22Rv1 (cell line): ENCODE data around the gene IL15.

Experiments
- ZFX ChIP-seq: fragments of 450-650 bp; IDR thresholded peaks from 2 replicates; pipeline ENCODE4 v1.6.1; 2017; ENCODE audit warnings: antibody characterized with exemption, borderline replicate concordance
- TF ChIP-seq, protein P1 (sequence below): fragments of 450-650 bp; IDR thresholded peaks from 2 replicates; pipeline ENCODE4 v1.5.1; 2017; ENCODE audit warnings: mild to moderate bottlenecking

GRCh38 chr4:141675384-141675783 lies 39.0 kb downstream of the IL15 start:
- TF ChIP-seq, protein P1, sequence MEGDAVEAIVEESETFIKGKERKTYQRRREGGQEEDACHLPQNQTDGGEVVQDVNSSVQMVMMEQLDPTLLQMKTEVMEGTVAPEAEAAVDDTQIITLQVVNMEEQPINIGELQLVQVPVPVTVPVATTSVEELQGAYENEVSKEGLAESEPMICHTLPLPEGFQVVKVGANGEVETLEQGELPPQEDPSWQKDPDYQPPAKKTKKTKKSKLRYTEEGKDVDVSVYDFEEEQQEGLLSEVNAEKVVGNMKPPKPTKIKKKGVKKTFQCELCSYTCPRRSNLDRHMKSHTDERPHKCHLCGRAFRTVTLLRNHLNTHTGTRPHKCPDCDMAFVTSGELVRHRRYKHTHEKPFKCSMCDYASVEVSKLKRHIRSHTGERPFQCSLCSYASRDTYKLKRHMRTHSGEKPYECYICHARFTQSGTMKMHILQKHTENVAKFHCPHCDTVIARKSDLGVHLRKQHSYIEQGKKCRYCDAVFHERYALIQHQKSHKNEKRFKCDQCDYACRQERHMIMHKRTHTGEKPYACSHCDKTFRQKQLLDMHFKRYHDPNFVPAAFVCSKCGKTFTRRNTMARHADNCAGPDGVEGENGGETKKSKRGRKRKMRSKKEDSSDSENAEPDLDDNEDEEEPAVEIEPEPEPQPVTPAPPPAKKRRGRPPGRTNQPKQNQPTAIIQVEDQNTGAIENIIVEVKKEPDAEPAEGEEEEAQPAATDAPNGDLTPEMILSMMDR: no peak
- no peak for TF ChIP-seq ZFX
